OCI-LY7 (cell line): ENCODE data around the gene LRRC4C. TPM values are rescaled to one million over a fixed set of nuclear protein-coding genes. Genes with fewer than 3 reads are reported as not detected.

Experiments used
- BruUV-seq: library from RNA; stranded (reverse); fragments of 400-500 nt; replicated peaks from 2 replicates; lab custom pipeline; 2021; lab: Mats Ljungman, UMichigan
- CTCF ChIA-PET: fragments of 300-600 bp; sonication (Branson Sonifier 250); formaldehyde crosslinking; loops from one replicate; lab custom pipeline; 2022; ENCODE audit warnings: antibody characterized with exemption; ENCODE audit not compliant: unreplicated experiment; lab: Charles Lee
- POLR2A ChIA-PET: fragments of 300-600 bp; sonication (Branson Sonifier 250); formaldehyde crosslinking; loops from one replicate; lab custom pipeline; 2022; ENCODE audit warnings: antibody characterized with exemption; lab: Charles Lee
- DNase-seq: peaks from one replicate; pipeline ENCODE4 v3.0.0-alpha.2; 2015; ENCODE audit warnings: low spot score
- H2AFZ ChIP-seq: fragments of 200-600 bp; sonication (generic), shearing (Covaris generic); 2 replicates; pipeline ENCODE4 v1.6.1; 2014; ENCODE audit warnings: mild to moderate bottlenecking, antibody characterized with exemption, low read length, moderate library complexity
- H3K27ac ChIP-seq: fragments of 200-600 bp; sonication (generic); 2 replicates; pipeline ENCODE4 v1.5.1; 2014; ENCODE audit warnings: mixed run types, low read depth, mild to moderate bottlenecking, moderate library complexity, low read length, inconsistent platforms; ENCODE audit not compliant: poor library complexity, severe bottlenecking
- H3K36me3 ChIP-seq: fragments of 200-600 bp; sonication (generic); 2 replicates; pipeline ENCODE4 v1.6.1; 2014; ENCODE audit warnings: mild to moderate bottlenecking, antibody characterized with exemption, low read length, moderate library complexity, mixed read lengths; ENCODE audit not compliant: insufficient read depth
- H3K4me1 ChIP-seq: fragments of 200-600 bp; sonication (generic); 2 replicates; pipeline ENCODE4 v1.5.1; 2014; ENCODE audit warnings: mild to moderate bottlenecking, low read length; ENCODE audit not compliant: insufficient read depth, poor library complexity, severe bottlenecking
- H3K4me2 ChIP-seq: fragments of 200-600 bp; sonication (generic); 2 replicates; pipeline ENCODE4 v1.6.1; 2014; ENCODE audit warnings: mild to moderate bottlenecking, low read length
- H3K4me3 ChIP-seq: fragments of 200-600 bp; sonication (generic); 2 replicates; pipeline ENCODE4 v1.5.1; 2014; ENCODE audit warnings: mild to moderate bottlenecking, low read depth, low read length; ENCODE audit not compliant: poor library complexity, severe bottlenecking
- H3K79me2 ChIP-seq: fragments of 200-600 bp; sonication (generic); 2 replicates; pipeline ENCODE4 v1.6.1; 2016; ENCODE audit warnings: low read depth, mild to moderate bottlenecking, low read length, moderate library complexity, mixed read lengths; ENCODE audit not compliant: insufficient read depth
- H3K9me2 ChIP-seq: fragments of 200-600 bp; sonication (generic); 2 replicates; pipeline ENCODE4 v1.6.1; 2016; ENCODE audit warnings: mild to moderate bottlenecking, low read length, mixed read lengths; ENCODE audit not compliant: insufficient read depth
- H3K9me3 ChIP-seq: fragments of 200-600 bp; sonication (generic); 2 replicates; pipeline ENCODE4 v1.6.1; 2014; ENCODE audit warnings: mild to moderate bottlenecking, mixed run types, low read length, mixed read lengths
- H4K20me1 ChIP-seq: fragments of 200-600 bp; sonication (generic); 2 replicates; pipeline ENCODE4 v1.6.1; 2014; ENCODE audit warnings: mild to moderate bottlenecking, antibody characterized with exemption, low read length, moderate library complexity, mixed read lengths; ENCODE audit not compliant: insufficient read depth
- CTCF ChIP-seq: fragments of 200-600 bp; sonication (generic); conservative IDR thresholded peaks from 2 replicates; pipeline ENCODE4 v1.5.1; 2014; ENCODE audit warnings: mild to moderate bottlenecking, antibody characterized with exemption, low read length, moderate library complexity, mixed read lengths
- EZH2phosphoT487 ChIP-seq: fragments of 200-600 bp; sonication (generic); IDR thresholded peaks from 2 replicates; pipeline ENCODE4 v1.6.1; 2018; ENCODE audit warnings: low read depth, borderline replicate concordance, mild to moderate bottlenecking, mixed run types, antibody characterized with exemption, low read length, moderate library complexity, mixed read lengths
- intact Hi-C: fragments of 100-400 bp; cut with micrococcal nuclease; formaldehyde crosslinking; loops from one replicate; pipeline ENCODE4 v1.10.0; 2022; ENCODE audit not compliant: unreplicated experiment
- total RNA-seq, 2 experiments: library from RNA; depleted of rRNA in 1 of 2; stranded (reverse); fragments of >200 nt in 1 of 2; shearing (Covaris generic) in 1 of 2; gene quantifications; 2 replicates each; pipeline ENCODE4 v1.2.3, GENCODE V29; 2014 to 2022

Gene LRRC4C
- total RNA-seq, 2 experiments from 2014 or later = not detected

DNA sequence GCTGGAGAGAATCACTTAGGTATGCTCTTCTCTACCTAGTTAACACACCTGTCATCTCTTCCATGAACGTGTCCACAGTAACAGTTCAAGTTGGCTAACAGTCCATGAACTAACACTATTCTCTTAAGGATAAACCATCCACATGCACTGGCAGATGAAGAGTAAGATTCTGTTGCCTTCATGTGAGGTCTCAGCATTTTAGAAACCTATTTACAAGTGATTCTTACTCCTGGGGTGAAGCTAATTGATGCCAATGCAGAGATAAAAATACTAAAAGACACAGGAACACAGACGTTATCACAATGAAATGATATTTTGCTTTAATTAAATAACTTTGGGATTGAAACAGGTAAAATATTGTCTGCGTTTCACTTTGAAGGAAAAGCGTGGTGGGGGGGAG, 1.3 kb downstream of the LRRC4C start:
- CTCF ChIA-PET = no interaction called here
- intact Hi-C loops = no loop called here

GRCh38 chr11:41457216-41458014, 2.0 kb downstream of the LRRC4C start:
- no peak for DNase-seq
- Histone ChIP-seq H3K4me1 (no peaks in the 10 kb centered on the region), H3K4me2 (no peak overlapping the region), H3K9me3 (no peaks in the 10 kb centered on the region), H3K27ac (no peak overlapping the region), H3K36me3 (no peaks in the 10 kb centered on the region), H2AFZ (no peak overlapping the region), H3K9me2 (no peaks in the 10 kb centered on the region), H3K4me3 (no peak overlapping the region), H3K79me2 (no peaks in the 10 kb centered on the region), H4K20me1 (no peaks in the 10 kb centered on the region)
- TF ChIP-seq CTCF = no peak
- no peak for TF ChIP-seq EZH2phosphoT487
- ChIA-PET POLR2A (no interaction called here), CTCF (no interaction called here)
- no TSS peak for BruUV-seq
- intact Hi-C loops = no loop called here

More for the DNA sequence above, 1.3 kb downstream of the LRRC4C start:
- TF ChIP-seq CTCF (no peak), EZH2phosphoT487 (no peak)
- no peak overlapping the region for H2AFZ ChIP-seq
- no peaks in the 10 kb centered on the region for H3K9me2 ChIP-seq
- no peaks in the 10 kb centered on the region for H3K4me1 ChIP-seq
- no peak overlapping the region for H3K4me3 ChIP-seq
- BruUV-seq = no TSS peak
- no peaks in the 10 kb centered on the region for H3K79me2 ChIP-seq
- DNase-seq = no peak
- no peaks in the 10 kb centered on the region for H4K20me1 ChIP-seq
- POLR2A ChIA-PET = interaction anchor here (0.5 kb wide), 1 partner anchor 19 kb away, joined by 3 read pairs; no protein-coding TSS in a partner anchor
- H3K27ac ChIP-seq = no peak overlapping the region
- H3K4me2 ChIP-seq = no peak overlapping the region
- H3K9me3 ChIP-seq = no peaks in the 10 kb centered on the region
- H3K36me3 ChIP-seq = no peaks in the 10 kb centered on the region

DNA sequence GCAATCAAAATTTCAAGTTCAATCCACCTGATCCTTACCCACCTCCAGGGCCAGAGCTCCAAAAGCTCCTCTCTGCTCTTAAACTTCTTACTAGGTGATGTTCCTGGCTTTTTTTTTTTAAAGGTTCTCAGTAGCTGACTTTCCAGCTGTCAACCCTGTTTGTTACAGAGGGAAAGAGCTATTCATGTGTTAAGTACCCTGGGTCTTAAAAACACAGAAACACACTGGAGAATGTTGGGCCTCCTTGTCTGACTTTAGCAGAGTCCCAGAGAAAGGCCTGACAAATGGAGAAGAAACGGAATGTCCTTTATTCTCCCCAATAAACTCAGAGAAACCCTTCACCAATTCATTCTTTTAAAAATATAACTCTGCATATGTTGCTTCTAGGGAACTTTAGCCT, 3.2 kb downstream of the LRRC4C start:
- no peak for TF ChIP-seq EZH2phosphoT487
- TF ChIP-seq CTCF = no peak
- H4K20me1 ChIP-seq = no peaks in the 10 kb centered on the region
- POLR2A ChIA-PET = interaction anchor here (0.6 to 0.7 kb wide), 2 partner anchors 13 to 1499 kb away, joined by 3 to 4 read pairs; no protein-coding TSS in a partner anchor
- no peak overlapping the region for H2AFZ ChIP-seq
- H3K9me3 ChIP-seq = no peaks in the 10 kb centered on the region
- no peak overlapping the region for H3K4me3 ChIP-seq
- H3K79me2 ChIP-seq = no peaks in the 10 kb centered on the region
- H3K4me2 ChIP-seq = no peak overlapping the region
- no TSS peak for BruUV-seq
- no peak for DNase-seq
- no peaks in the 10 kb centered on the region for H3K36me3 ChIP-seq
- H3K9me2 ChIP-seq = no peaks in the 10 kb centered on the region
- H3K4me1 ChIP-seq = no peaks in the 10 kb centered on the region
- CTCF ChIA-PET = no interaction called here
- intact Hi-C loops = no loop called here
- no peak overlapping the region for H3K27ac ChIP-seq
